Fibroblast of peridontal ligament (primary cell): ENCODE measurements around the gene SORCS3.

Experiments
- DNase-seq: peaks from one replicate; pipeline ENCODE4 v3.0.0-alpha.2; 2010; ENCODE audit errors: extremely low read depth

Gene SORCS3

GRCh38 chr10:105010411-105011121 is 369.5 kb downstream of the SORCS3 start:
- no peak for DNase-seq

GRCh38 chr10:105017116-105017515 is 376.0 kb downstream of the SORCS3 start:
- no peak for DNase-seq

GRCh38 chr10:105017691-105018090 is 376.6 kb downstream of the SORCS3 start:
- DNase-seq = no peak

DNA sequence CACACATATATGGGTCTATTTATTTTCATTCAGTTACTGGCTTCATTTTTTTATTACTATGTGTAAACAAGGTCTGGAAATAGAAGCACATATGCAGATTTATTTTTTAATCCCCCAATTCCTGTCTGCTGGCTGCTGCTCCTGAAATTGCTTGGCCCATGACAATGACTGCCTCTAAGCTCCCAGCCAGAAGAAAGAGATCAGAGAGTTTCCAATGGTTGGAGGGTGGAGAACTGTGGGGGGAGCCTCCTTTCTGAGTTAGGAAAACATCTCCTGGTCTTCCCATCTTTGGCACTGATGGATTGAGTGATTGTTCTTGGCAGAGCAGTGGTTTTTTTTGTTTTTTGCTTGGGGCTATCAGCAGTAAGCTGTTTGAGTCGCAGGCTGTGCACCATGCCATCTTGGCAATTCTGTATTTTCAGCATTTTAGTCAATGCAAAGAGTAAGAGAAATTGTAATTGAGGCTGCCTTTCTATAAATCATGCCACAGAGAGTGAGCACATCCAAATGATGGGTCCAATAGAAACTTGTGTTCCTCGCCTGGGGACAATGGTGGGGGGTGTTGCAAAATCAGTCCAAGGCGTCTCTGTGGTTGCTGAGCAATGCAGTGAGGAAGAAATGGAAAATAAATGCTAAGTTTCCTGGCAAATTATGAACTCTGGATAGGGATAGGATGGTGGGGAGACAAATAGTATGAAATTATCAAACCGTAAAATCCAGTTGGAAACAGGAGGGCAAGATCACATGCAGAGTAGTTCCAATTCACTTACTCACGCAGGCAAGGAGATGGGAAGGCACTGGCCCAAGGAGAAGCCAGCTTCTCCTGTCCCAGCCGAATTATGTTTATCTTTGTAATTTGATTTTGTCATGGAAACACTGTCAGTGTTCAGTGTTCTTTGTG is 382.4 kb downstream of the SORCS3 start:
- no peak for DNase-seq

DNA sequence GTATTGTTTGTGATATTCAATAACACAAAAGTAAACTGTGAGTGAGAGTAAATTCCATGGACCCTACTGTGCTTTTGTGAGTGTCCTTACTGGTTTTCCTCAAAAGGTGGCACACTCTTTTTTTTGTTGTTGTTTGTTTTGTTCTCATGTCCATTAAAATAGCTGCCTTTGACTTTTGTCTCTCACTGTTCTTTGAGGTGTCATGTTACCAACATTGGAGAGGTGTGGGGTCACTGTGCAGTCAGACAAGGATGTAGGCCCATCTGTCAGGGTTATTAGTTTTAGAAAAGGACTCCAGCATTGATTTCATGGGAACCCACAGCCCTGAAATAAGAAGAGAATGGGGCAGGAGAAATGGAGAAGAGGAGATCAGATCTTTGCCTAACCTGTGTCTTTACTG is 383.1 kb downstream of the SORCS3 start:
- DNase-seq = no peak

- DNase-seq = no peak
Observed at GRCh38 chr10:105025092-105025491, 384.0 kb downstream of the SORCS3 start.

DNA sequence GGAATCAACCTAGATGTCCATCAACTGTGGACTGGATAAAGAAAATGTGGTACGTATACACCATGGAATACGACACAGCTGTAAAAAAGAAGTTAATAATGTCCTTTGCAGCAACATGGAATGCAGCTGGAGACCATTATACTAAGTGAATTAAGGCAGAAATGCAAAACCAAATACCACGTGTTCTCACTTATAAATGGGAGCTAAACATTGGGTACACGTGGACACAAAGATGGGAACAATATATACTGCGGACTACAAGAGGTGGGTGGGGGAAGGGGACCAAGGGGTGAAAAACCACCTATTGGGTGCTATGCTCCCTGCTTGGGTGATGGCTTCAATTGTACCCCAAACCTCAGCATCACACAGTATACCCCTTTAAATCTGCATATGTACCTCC is 385.5 kb downstream of the SORCS3 start:
- no peak for DNase-seq

DNA sequence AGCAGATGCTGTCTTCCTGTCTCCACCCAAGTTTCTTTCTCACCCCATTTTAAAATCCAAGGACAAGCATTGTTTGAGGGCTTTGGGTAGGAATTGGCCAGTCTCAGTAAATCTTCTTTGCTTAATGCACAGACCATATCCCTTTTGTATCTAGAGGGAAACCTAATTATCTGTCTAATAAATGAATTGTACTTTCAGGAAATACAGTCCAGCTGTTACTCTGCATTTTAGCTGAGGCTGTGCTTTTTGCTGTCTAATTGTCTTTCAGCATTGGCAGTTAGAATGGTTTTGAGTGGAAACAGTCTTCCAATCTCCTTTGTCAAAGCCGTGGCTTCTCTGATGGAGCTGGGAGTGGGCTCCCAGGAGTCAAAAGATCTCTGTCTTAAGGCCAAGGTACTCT is 388.2 kb downstream of the SORCS3 start:
- no peak for DNase-seq

DNA sequence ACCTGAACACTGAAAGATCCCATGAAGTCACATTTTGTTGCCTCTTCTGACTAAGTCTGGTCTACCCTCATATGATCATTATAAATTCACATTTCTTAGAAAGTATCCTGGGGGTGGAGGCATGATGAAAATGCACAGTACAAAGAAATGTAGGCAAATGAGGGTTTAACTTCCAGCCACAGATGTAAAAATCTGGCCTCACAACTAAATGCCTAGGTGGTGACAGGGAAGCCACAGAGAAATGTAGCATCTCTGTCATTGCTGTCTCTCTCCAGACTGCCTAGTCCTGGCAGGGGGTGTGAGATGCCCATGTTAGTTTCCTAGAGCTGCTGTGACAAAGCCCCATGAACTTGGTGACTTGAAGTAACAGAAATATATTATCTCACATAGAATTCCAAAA is 395.9 kb downstream of the SORCS3 start:
- DNase-seq = no peak

GRCh38 chr10:105041956-105042355 is 400.9 kb downstream of the SORCS3 start:
- DNase-seq = no peak

DNA sequence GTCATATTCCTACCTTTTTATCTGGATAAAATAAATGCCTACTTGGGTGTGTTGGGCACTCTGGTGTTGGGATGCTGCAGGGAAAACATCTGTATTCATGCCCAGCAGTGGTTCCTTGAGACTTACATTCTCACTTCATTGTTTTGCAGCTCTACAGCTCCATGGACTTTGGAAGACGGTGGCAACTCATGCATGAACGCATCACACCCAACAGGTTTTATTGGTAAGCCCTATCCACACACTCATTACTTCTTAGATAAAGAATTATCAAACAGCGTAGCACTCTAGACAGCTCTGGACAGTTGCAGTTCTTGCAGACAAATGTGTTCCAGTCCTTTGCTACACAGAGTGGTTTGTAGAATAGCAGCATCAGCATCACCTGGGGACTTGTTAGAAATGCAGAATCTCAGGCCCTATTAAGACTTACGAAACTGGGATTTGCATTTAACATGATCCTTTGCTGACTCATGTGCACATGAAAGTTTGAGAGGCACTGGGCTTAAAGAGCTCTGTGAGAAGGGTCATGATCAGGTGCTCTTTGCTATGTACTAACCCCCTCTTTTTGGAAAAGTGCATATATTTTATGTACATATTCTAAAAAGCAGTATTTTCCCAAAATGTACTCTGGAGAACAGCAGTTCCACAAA is 401.9 kb downstream of the SORCS3 start:
- no peak for DNase-seq

GRCh38 chr10:105044902-105045301 is 403.8 kb downstream of the SORCS3 start:
- no peak for DNase-seq

- no peak for DNase-seq
Observed at GRCh38 chr10:105056413-105056812, 415.3 kb downstream of the SORCS3 start.

DNA sequence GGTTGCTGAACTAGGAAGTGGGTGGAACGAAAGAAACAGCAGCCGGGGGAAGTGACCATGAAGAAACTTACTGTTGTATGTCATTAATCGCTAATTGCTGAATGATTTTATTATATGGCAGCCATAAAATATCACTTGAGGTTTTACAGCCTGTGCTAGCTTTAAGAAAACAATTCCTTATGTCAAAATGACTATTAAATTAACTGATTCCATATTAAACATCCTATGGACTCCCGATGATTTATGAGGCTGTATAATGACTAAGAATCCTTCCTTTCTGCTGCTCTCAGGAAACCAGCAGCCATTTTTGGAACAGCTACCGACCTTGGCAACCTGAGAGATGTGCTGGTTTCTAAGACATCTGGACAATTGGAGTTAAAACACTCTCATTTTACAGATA is 421.9 kb downstream of the SORCS3 start:
- no peak for DNase-seq

- DNase-seq = no peak
Observed at GRCh38 chr10:105063796-105064195, 422.7 kb downstream of the SORCS3 start.

- no peak for DNase-seq
Observed at GRCh38 chr10:105068497-105068896, 427.4 kb downstream of the SORCS3 start.

- DNase-seq = no peak
Observed at GRCh38 chr10:105070249-105070648, 429.2 kb downstream of the SORCS3 start.

GRCh38 chr10:105070952-105071351 is 429.9 kb downstream of the SORCS3 start:
- DNase-seq = no peak

DNA sequence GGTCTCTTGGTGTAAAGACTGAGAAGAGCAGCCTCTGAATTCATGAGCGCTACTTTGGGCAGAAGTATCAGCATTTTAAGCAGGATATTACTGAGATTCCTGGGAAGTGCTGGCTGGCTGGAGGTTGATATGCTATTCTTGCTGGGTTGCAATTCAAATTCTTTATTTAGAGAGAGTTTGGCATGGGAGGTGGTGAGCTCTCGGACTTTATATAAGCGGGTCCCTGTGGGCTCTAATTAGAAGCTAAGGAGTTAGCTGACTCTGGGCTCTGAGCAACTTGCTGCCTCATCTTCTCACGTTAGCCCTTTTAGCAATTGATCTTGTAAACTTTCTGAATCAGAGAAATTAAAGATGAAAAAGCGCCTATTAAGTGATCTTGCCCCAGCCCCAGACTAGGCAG is 430.9 kb downstream of the SORCS3 start:
- no peak for DNase-seq

- DNase-seq = no peak
Observed at GRCh38 chr10:105073999-105074398, 432.9 kb downstream of the SORCS3 start.

DNA sequence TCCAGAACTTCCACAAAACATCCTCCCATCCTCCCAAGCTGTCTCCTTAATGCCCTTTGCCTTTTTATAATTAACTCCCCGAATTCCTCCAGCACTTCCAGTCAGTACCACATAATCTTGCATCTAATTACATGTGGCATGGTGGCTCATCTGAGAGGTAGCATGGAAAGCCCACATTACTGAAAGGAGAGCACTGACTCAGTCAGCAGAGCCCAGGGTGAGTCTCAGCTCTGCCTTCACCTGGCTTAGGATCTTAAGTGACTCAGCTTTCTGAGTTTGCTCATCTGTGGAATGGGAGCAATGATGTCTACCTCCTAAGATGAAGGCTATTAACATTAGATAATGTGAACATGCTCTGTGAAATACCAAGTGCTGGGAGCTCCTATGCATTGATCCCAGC is 433.9 kb downstream of the SORCS3 start:
- no peak for DNase-seq

DNA sequence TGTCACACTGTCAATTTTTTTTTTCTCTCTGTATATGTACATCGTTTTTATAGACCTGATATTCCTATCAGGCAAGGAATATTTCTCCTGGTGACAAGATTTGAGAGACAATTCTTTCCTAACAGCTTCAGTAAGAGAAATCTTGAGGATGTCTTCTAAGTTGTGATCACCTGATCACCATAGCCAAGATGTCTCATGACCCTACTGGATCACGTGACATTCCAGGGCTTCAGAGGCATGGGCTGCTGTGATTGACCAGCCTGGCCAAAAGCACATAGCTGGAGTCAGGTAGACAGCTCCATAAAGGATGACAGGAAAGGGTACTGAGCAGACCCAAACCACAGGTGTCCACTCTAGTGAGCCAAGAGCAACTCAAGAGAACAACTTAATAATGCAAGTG is 444.9 kb downstream of the SORCS3 start:
- DNase-seq = no peak

DNA sequence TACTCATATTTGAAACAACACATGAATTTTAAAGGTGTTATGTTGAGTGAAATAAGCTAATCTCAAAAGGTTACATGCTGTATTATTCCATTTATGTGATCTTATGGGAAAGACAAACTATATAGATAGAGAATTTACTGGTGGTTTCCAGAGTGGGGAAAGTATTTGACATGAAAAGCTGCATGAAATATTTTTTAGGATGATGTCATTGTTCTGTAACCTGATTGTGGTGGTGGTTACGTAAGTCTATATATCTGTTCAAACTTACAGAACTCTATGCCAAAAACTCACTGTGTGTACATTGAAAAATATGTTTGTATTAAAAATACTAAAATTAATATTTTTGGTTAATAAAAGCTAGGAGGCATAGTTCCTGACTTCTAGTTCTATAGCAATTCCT is 453.0 kb downstream of the SORCS3 start:
- DNase-seq = no peak
